HG02588 (cell line): Measurements from ENCODE around the gene PRSS22.

Experiments
- ATAC-seq: cut with Tn5 transposase; IDR thresholded peaks from one replicate; pipeline ENCODE4 v1.9.1; 2021; ENCODE audit warnings: mild to moderate bottlenecking, moderate library complexity; ENCODE audit not compliant: unreplicated experiment

Gene PRSS22

GRCh38 chr16:2881783-2882649, 24.0 kb upstream of the PRSS22 start:
- ATAC-seq = no peak

- ATAC-seq = no peak
Observed at GRCh38 chr16:2879854-2880508, 22.0 kb upstream of the PRSS22 start.

- peak; percentile 72 for ATAC-seq
Observed at GRCh38 chr16:2874912-2875362, 17.0 kb upstream of the PRSS22 start.

- no peak for ATAC-seq
Observed at GRCh38 chr16:2874032-2874911, 16.3 kb upstream of the PRSS22 start.

GRCh38 chr16:2871926-2872325, 14.0 kb upstream of the PRSS22 start:
- no peak for ATAC-seq

- peak; percentile 86 for ATAC-seq
Observed at GRCh38 chr16:2867987-2868789, 10.2 kb upstream of the PRSS22 start.

- ATAC-seq = no peak
Observed at GRCh38 chr16:2867661-2867986, 9.7 kb upstream of the PRSS22 start.

GRCh38 chr16:2866431-2866830, 8.5 kb upstream of the PRSS22 start:
- ATAC-seq = no peak

- no peak for ATAC-seq
Observed at GRCh38 chr16:2865651-2866050, 7.7 kb upstream of the PRSS22 start.

GRCh38 chr16:2860826-2861567, 3.0 kb upstream of the PRSS22 start:
- no peak for ATAC-seq

GRCh38 chr16:2859686-2860265, 1.8 kb upstream of the PRSS22 start:
- ATAC-seq = no peak

- ATAC-seq = no peak
Observed at GRCh38 chr16:2858245-2859025, 465 bp upstream of the PRSS22 start.

- ATAC-seq = no peak
Observed at GRCh38 chr16:2856686-2857450, 1.1 kb downstream of the PRSS22 start.

- no peak for ATAC-seq
Observed at GRCh38 chr16:2856061-2856670, 1.8 kb downstream of the PRSS22 start.

GRCh38 chr16:2855536-2855935, 2.4 kb downstream of the PRSS22 start:
- no peak for ATAC-seq

- no peak for ATAC-seq
Observed at GRCh38 chr16:2854700-2855309, 3.2 kb downstream of the PRSS22 start.

GRCh38 chr16:2853531-2854073, 4.4 kb downstream of the PRSS22 start:
- no peak for ATAC-seq
